Fibroblast of skin of right quadriceps (primary cell): ENCODE data around the gene PDIA5.

Experiments
- DNase-seq: peaks from one replicate; pipeline ENCODE4 v3.0.0-alpha.2; 2013

Gene PDIA5

DNA sequence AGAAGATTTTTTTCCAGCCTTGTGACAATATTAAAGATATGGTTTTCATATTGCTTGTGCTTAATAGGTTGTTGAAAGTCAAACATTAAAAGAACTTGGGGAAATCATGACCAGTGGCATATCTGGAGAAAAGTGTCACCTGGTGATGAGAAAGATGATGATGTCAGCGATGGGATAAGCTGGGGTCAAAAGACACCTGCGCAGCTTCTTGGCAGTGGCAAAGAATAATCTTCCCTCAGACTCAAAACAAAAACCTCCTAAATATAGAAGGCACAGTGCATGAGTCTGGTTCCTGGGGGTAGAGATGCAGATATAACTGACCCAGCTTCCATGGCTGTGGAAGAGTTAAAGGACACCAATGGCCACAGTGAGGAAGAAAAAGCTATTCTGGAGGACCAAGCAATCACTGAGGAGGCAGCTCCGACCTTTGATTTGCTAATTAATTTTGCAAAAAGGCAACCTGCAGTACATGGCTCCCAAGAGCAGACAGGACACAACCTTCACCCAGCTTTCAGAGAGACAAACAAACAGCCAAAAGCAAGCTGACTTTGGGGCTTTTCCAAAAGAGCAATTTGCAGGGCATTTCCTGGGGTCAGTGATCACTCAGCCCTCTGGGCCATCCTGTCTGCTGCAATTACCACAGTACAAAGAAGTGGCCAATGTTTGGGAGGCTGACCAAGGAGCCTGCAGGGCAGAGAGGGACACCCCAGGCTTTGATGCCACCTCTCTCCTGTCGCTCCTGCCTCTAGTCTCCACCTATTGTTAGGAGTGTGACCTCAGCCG, 21.7 kb upstream of the PDIA5 start:
- no peak for DNase-seq

DNA sequence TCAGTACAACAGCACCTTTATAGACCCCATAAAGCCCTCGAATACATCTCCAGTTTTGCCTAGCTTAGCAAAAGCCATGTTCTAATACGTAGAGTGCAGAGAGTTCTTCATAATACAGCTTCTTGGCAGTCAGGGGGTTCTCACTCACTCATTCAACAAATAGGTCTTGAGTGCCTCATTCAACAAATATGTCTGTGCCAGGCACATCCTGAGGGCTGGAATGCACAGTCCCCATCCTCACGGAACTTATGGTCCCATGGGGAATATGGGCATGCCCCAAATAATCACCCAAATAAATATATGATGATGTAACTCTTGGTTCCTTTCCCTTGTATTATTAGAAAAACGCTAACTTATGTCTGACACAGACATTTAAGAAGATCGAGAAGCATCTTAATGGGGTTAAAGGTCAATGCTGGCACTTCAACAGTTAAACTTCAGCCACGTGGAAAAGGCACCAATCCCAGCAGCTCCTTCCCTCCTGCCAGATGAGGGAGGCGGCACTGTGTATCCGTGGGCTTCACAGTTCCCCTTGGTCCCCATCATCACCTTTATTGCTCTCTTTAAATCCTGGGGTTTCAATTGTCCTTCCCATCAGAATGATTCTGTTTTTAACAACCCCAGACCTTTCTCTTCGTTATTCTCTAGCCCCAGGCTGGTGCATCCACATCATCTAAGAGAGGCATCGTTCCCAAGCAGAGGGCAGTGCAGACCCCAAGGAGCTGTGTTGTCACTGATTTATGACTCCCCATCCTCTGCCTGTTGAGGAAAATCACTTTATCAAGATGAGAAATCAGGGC, 20.4 kb upstream of the PDIA5 start:
- peak; percentile 65 for DNase-seq

DNA sequence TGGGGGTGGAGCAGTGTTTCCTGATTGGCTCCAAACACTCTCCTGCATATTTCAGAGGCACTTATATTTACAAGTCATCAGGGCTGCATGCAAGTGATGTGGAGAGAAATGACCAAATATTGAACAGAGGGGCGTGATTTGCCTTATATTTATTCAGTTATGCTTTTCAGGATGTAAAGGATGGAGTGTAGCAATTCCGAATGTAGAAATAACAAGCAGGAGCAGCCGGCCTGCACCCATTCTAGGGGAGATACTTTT, 19.8 kb upstream of the PDIA5 start:
- DNase-seq = no peak

DNA sequence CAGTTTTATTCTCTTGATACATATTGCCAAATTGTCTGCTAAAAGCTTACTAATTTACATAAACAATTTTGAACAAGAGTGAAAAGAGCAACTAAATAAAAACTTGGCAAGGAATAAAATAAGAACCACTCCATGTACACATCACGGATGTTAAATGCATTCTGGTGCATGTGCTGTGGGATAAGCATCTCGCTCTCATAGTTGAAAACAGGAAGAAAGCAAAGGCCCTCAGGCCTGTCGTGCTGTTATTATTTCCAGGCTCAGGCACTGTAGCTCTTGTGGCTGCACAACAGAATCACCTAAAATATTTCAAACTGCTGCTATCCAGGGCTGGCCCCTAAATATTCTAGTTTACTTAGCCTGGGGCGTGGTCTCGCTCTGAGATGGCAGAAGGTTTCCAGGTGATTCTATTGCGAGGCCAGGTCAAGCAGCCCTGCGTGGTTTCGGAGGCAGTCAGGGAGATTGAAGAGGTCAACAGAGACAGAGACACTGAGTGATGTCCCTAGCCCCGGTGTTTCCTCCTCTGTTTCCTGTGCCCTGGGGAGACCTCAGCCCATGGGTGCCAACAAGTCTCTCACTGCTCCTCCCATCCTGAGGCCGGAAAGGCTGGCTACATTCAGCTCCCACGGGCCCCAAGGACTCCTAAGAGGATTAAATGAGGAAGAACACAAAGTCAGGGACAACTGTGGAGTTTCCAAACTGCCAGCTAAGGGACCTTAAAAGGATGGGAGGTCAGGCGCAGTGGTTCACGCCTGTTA, 18.2 kb upstream of the PDIA5 start:
- no peak for DNase-seq

DNA sequence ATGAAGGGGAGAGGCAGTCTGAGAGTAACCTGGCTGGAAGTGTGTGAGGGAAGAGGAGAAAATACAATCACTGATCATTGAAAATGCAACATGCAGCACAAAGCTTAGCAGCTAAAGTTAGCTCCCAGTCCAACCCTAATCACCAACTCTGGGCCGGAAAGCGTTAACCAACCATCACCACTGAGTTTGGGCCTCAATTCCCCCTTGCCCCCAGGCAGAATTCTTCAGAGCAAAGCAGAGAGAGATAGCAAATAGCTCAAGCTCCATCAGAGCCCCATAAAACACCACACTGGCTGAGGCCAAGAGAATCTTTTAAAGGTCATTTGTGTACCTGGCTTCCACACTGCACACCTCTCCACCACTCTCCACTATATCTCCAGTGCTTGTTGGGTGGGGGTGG, 16.2 kb upstream of the PDIA5 start:
- DNase-seq = no peak

DNA sequence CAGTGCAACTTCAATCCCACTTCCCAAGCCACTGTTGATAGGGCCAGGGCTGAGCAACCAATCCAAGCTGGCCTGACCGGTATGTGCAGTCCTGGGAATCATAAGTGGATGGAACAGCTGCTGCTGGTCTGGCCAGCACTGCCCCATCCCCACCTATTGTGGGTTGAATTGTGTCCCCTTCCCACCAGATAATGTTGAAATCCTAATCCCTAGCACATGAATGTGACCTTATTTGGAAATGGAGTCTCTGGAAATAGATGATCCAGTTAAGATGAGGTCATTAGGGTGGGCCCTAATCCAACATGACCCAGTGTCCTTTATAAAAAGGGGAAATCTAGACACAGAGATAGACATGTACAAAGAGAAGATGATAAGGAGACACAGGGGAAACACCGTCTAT, 13.7 kb upstream of the PDIA5 start:
- peak; percentile 23 for DNase-seq

DNA sequence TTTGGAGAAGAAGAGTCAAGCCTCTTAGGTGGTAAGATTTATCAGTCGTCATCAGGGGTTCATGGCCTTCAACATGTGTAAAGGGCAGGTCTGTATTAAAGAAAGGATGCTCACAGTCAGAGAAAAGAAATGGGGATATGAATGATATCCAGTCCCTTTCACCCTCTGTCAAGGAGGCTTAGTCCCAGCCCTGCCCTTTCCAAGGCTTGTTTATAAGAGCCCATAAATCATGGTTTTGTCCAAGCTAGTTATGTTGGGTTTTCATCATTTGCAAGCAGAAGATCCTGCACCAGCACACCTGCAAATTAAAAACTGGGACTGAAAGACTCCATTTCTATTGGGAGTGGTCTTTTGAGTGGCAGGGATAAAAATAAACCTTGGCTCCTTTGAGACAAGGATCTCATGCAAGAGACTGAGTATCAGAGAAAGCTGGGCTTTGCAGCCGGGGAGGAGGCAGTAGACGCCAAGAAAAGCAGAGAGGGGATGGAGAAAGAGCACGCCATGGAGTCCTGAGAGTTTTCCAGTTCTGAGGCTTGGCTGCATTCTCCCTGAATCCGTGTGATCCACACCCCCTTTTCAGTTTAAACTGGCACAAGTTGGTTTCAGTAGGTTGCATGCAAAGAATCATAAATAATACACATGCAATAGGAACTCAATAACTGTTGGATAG, 12.6 kb upstream of the PDIA5 start:
- peak; percentile 40 for DNase-seq

DNA sequence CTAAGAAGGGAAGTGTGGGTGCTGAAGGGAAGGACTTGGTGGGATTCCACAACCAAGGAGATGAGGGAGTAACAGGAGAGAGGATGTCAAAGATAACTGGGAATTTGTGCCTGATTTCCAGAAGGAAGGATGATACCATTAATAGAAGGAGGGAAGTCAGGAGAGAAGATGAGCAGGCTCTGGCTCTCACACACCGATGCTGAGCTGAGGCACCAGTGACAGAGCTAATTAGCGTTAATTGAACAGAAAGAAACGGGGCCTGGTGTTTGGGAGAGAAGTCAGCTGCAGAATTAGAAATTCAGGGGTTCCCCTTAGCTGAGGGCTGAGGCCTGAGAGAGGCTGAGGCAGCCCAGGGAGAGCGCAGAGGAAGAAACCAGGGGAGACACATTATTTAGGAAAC, 11.9 kb upstream of the PDIA5 start:
- no peak for DNase-seq

DNA sequence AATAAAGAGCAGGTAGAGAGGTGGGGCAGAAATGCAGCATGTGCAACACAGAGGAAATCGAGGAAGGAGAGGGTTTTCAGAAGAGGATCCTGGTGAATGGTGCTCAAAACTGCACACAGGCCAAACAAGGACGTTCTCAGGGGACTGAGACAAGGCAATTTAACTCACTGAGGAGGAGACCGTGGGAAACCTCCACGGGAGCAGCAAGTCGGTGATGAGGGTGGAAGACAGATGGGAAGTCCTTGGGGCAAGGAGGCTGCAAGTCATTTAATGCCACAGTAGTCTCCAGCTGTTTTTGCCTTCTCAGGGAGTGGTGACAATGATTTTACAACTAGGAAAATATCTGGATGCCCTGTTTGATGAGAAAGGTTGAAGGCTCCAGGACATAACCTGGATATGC, 11.5 kb upstream of the PDIA5 start:
- DNase-seq = no peak

DNA sequence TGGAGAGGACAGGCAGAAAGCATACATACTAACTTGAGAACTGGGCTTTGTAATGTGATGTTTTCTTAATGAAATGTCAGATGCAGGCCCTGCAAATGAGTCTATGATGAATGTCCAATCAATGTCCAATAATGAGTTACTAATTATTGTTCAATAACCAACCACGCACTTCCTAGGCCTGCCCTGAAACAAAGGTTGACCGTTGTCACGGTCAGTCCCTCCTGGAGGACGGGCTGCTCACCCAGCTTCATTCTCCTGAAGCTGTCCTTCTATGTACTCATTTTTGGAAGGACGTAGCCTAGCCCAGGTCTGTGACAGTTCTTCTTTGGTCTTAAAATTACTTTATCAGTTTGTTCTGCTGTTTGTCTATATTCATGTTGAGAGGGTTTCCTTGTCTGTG, 8.3 kb upstream of the PDIA5 start:
- no peak for DNase-seq

DNA sequence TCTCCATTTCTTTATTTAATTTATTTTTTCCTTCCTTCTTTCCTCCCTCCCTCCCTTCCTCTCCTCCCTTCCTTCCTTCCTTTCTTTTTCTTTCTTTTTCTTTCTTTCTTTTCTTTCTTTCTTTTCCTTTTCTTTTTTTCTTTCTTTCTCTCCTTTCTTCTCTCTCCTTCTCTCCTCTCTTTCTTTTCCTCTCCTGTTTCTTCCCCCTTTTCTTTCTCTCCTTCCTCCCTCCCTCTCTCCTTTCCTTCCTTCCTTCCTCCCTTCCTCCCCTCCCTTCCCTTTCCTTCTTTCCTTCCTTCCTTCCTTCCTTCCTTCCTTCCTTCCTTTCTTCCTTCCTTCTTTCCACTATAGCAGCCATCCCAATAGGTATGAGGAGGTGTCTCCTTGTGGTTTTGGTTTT, 6.8 kb upstream of the PDIA5 start:
- no peak for DNase-seq

DNA sequence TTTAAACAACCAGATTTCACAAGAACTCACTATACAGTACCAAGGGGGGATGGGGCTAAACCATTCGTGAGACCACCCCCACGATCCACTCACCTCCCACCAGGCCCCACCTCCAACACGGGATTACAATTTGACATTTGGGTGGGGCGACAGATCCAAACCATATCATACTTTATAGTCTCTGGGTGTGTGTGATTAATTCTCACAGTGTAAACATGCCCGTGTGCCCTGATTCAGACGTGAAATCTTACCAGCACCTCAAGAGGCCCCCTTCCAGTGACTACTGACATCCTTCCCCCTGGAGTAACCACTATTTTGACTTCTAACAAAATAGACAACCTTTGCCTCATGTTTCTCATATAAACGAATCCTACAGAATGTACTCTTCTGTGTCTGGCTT, 5.0 kb upstream of the PDIA5 start:
- no peak for DNase-seq

DNA sequence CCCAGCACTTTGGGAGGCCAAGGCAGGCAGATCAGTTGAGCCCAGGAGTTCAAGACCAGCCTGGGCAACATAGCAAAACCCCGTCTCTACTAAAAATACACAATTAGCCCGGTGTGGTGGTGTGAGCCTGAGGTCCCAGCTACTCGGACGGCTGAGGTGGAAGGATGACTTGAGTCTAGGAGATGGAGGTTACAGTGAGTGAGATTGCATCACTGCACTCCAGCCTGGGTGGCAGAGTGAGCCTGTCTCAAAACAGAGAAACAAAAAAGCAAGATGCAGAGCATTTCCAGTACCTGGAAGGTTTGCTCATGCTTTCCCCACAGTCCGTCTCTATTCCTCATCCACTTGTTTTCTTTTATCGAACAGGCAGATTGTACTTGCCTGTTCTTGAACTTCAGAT, 3.8 kb upstream of the PDIA5 start:
- DNase-seq = no peak

DNA sequence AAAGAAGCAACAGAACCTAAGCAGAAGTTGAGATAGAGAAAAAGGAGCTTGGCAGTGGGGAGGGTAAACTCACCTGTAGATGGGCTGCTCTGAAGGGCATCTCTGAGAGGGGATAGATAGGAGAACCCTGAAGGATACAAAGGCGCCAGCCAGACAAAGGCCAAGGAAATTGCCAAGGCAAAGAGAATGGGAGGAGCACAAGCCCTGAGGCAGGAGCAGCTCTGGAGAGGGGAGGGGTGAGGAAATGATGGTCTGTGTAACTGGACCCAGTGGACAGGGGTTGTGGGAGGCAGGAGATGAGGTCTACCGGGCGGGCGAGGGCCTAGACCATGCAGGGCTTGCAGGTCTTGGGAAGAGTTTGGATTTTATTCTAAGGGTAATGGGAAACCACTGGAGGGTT, 2.3 kb upstream of the PDIA5 start:
- DNase-seq = no peak

DNA sequence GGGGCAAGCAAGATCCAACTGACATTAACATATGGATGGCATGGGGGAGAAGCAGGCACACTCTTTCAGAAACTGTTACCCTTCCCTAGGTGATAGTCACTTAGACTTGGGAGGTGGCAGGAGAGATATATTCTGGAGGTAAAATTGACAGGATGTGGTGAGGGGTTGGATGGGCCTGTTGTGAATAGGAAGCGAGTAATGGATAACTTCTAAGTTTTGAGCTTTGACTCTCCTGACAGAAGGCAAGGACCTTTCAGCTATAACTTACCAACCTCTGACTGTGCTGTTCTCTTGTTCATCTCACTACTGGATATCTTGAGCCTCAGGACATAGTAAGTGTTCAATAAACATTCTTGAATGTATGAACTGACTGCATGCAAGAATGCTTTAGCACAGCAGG, 1.9 kb upstream of the PDIA5 start:
- no peak for DNase-seq

DNA sequence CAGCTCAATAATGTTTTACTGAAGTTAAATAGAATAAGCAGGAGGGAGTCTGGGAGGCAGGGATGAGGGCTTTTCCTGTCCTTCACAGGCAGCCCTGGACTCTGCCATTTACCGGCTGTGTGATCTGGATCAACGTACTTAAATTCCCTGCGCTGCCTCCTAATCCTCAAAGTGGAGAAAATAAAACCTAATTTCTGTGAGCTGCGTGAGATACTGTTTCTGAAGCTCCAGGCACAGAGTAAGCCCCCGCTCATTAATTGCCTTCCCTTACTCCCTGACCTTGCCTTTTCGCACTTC, 278 bp upstream of the PDIA5 start:
- no peak for DNase-seq

DNA sequence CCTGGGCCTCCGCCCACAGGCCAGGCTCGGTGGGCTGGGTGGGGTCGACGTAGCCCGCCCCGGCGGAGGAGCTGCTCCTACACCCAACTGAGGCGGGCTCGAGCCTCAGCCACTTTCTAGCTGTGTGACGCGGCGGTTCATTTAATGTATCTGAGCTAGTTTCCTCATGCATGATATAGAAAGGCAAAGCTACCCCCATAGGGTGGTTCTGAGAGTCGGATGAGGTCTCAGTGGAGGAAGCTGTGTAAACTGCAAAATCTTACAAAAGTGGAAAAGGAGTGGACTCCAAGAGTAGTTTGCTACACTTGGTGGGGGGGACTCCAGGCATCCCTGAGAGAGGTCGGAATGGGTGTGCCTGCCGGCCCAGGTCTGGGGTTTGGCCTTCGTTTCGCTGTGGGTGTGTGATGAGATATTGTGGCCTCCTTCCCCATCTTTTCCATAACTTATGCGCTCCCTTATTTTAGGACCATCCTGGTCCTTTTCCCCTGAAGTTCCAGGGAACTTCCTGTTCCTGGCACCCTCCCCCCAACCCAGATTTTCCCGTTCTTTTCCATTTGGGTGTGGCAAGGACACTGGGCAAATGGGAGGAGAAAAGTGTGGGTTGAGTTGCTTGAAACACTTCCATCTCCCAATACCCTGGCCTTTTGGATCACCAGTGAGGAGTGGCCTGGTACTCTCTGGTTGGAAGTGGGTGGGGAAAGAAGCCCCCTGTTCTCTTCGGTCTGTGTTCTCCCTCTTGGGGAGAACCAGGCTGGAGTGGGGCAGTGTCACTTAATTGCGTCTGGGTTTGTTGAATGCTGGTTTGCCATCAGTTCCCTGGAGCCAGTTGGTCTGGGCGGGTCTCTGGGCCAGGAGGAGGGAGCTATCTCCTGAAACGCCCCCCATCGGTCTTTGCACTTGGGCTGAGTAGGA, 1.1 kb downstream of the PDIA5 start:
- peak; percentile 55 for DNase-seq

DNA sequence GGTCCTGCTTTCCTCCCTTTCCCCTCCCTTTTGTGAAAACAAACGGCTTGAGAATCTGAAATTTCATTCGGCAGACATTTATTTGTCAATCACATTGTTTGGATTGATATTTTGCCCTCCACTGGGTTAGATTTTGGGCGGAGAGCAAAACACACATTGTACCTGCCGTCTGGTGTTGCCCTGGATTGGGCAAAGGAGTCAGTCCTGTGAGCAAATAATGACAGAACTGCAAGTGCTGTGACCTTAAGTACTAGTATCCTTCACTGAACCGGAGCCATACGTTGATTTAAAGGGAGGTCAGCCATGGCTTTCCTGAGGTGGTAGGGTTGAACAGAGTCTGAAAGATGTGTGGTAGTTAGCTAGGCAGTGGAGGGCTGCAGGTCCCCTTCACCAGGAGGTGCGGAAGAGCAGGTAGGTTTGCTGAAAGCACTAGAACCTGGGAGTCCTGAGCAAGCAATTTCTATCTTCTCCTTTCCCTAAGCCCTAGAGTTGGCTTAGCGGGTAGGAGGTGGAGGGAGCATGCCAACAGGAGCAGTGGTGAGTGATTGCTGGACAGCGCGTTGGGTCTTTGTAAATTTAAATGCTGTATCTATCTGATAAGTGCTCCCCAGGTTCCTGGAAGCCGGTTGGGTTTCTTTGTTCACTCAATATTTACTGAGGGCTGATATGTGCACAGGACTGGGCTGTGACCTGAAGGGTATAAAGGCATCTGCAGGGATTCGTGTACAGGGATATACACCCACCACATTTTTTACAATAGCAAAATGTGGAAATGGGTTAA, 2.0 kb downstream of the PDIA5 start:
- DNase-seq = no peak

DNA sequence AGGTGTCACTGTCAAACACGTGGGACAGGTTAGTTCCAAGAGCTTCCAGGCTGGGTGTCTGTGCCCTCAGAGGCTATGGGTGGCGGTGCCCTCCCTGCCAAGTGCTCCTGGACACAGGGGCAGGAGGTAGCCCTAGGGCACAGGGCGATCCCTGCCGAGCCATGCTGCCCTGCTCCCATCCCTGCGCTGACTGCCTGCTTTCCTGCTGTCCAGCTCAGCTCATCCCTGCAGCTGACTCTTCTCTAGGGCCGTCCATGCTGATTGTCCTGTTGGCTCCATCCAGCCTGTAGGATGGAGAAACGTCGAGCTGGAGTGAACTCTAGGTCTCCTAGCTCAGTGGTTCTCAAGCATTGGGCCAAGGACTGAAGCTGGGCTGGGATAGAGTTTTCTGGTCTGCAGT, 3.7 kb downstream of the PDIA5 start:
- no peak for DNase-seq

DNA sequence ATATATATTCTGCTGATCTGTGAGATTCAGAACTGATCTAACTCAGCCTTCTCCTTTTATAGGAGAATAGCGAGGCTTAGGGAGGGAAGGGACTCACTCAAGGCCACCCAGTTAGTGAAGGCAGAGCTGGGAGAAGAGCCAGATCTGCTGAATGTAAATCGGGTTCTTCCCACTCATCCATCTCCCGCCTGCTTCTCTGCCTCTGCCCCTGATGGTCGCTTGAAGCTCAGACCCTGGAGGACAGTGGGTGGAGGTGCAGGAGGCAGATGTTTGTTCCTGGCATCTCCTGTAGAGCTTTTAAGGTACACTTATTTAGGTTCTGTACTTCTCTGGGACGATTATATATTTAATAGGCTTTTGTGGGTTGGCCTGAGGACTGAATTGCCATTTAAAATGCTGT, 4.3 kb downstream of the PDIA5 start:
- DNase-seq = peak; percentile 52

DNA sequence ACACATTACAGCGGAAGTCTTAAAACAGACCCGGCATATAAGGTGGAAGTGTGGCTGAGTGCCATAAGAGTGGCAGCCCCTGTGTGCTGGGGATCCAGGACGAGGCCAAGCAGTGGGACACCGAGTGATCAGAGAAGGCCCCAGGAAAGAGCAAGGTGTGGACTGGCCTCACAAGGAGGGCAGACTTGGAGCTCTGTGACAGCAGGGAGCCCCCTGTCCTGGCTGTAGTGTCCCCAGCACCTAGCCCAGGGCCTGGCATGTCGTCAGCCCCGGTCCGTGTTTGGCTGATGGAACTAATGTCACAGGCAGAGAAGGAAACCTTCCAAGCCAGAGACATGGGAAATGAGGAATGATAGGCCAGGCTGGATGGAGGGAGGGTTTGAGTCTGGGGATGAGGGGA, 4.8 kb downstream of the PDIA5 start:
- no peak for DNase-seq

DNA sequence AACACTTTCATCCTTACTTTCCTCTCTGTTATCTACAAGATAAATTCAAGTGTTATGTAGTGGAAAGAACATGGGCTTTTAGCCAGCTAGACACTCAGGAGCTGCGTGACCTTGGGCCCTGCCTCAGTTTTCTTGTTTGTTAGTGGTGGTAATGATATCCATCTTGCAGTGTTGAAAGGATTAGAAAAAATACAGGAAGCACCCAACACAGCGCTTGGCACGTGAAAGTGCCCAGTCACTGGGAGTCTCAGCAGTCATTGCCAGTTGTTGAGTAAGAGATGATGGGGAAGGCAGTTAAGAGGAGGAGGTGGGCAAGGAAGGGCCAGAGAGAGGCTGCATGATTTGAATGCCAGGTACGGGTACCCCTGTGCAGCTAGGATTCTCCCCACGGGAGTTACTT, 5.3 kb downstream of the PDIA5 start:
- no peak for DNase-seq
